Spleen (tissue), 7 donors: ENCODE results near the gene TMEM19.

Experiments used
- CTCF ChIP-seq, 11 experiments: fragments of 200-600 bp in 7 of 11; fragments of 450-650 bp in 4 of 11; sonication (generic) in 4 of 11; IDR thresholded peaks in 8 of 11; conservative IDR thresholded peaks in 3 of 11; 1 replicate in 7 of 11; 2 replicates in 4 of 11; pipeline versions ENCODE4 v1.4.0 to v1.8.0; 2016 to 2021; ENCODE audit warnings: antibody characterized with exemption in 11 of 11, inconsistent platforms in 4 of 11, mild to moderate bottlenecking in 1 of 11
- POLR2A ChIP-seq, 3 donors: fragments of 450-650 bp; IDR thresholded peaks; one replicate each; pipeline ENCODE4 v1.5.1; 2017; ENCODE audit warnings: antibody characterized with exemption in 3 of 3, mild to moderate bottlenecking in 1 of 3
- donor health status: DM: no; HTN: no; CAD: no; lungs with moderate emphysema.
- donor health status: DM: no; HTN: no; CAD: no.
- donor health status: DM: no; HTN: no; CAD: no.

DNA sequence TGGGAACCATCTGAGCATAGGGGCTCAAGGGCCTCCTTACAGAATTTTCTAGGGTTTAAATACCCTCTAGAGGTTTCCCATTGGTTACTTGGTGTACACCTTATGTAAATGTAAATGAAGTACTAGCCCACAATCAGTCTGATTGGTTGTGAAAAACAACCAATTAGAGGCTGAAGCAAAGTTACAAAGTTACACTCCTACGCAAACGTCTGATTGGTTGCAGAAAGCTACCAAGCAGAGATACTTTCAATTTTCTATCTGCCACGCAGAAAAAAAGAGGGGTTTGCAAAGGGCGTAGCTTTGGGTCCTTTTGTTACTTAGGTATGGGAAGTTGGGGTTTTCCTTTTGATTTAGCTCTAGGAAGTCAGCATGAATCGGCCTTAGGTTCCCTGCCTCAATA, 1.8 kb upstream of the TMEM19 start:
- TF ChIP-seq CTCF (IDR thresholded peaks at IDR 0.05 in 8 of 11, conservative IDR thresholded peaks at IDR 0.05 in 3 of 11) (no peak), POLR2A (IDR thresholded peaks at IDR 0.05) (no peak)
